Measurements from ENCODE around the gene IGF2R. TPM values are rescaled to one million over a fixed set of nuclear protein-coding genes. Genes with fewer than 3 reads are reported as not detected.

IGF2R gene
- total RNA-seq, 2 experiments from 2014 or later = 19.3 to 37.6 TPM

DNA sequence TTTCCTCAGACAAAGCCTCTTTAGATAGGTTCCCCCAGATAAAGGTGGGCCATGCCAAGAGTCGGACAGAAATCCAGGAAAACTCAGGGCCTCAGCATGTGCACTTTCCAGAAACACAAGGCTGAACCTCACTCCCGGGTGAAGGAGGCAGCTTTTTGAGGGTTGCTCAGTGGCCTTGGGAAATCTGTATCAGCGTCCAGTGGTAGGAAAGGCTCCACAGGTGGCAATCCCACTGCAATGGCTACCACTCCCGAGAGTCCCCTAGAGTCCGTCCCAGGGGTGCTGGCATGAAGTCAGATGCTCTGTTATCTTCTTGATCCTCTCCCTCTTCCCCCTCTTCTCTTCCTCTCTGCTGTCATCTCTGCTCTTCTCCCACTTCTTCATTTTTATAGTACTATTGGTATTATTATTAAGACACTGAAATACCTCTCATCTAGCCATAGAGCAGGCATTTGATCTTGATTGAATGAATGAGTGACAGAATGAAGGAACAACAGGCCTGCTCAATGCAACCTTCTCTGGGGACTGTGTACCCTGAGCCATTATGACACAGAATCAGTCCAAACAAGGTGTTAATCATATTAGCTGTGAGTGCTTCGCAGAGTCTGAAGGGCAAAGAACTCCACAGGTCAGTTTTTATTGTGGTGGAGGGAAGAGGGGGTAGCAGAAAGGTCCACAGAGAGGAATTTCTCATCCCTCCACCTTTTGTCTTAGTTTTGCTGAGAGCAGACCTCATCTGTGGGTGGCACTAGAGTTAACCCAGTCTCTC lies 166.1 kb downstream of the IGF2R start:
- no peak for TF ChIP-seq EZH2phosphoT487 (IDR thresholded peaks at IDR 0.05; ENCODE audit: borderline replicate concordance, low read depth, low read length)
- TF ChIP-seq, protein P1, sequence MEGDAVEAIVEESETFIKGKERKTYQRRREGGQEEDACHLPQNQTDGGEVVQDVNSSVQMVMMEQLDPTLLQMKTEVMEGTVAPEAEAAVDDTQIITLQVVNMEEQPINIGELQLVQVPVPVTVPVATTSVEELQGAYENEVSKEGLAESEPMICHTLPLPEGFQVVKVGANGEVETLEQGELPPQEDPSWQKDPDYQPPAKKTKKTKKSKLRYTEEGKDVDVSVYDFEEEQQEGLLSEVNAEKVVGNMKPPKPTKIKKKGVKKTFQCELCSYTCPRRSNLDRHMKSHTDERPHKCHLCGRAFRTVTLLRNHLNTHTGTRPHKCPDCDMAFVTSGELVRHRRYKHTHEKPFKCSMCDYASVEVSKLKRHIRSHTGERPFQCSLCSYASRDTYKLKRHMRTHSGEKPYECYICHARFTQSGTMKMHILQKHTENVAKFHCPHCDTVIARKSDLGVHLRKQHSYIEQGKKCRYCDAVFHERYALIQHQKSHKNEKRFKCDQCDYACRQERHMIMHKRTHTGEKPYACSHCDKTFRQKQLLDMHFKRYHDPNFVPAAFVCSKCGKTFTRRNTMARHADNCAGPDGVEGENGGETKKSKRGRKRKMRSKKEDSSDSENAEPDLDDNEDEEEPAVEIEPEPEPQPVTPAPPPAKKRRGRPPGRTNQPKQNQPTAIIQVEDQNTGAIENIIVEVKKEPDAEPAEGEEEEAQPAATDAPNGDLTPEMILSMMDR (conservative IDR thresholded peaks at IDR 0.05; ENCODE audit: low read length) = no peak
- ChIA-PET POLR2A (no interaction called here), CTCF (ENCODE audit: unreplicated experiment) (no interaction called here)
- H3K4me3 ChIP-seq (ENCODE audit: low read depth, low read length, poor library complexity, severe bottlenecking) = no peak overlapping the region
- no peaks in the 10 kb centered on the region for H3K79me2 ChIP-seq (ENCODE audit: insufficient read depth, low read depth, low read length)
- intact Hi-C loops (cut with micrococcal nuclease; ENCODE audit: unreplicated experiment) = loop anchor here (5.0 kb wide), 1 partner anchor 397 kb away; no protein-coding TSS in a partner anchor
- H3K36me3 ChIP-seq (ENCODE audit: insufficient read depth, low read length) = no peaks in the 10 kb centered on the region
- H3K27ac ChIP-seq (ENCODE audit: low read depth, low read length, poor library complexity, severe bottlenecking) = no peak overlapping the region
- H3K4me1 ChIP-seq (ENCODE audit: insufficient read depth, low read length, poor library complexity, severe bottlenecking) = no peaks in the 10 kb centered on the region
- H3K9me2 ChIP-seq (ENCODE audit: insufficient read depth, low read length) = no peaks in the 10 kb centered on the region
- no peak for DNase-seq (ENCODE audit: low spot score)
- H3K9me3 ChIP-seq (ENCODE audit: low read length) = no peaks in the 10 kb centered on the region
- no peak overlapping the region for H2AFZ ChIP-seq (ENCODE audit: low read length)
- H4K20me1 ChIP-seq (ENCODE audit: insufficient read depth, low read length) = no peaks in the 10 kb centered on the region
- no TSS peak for BruUV-seq (replicated peaks)
- no peak overlapping the region for H3K4me2 ChIP-seq (ENCODE audit: low read length)

DNA sequence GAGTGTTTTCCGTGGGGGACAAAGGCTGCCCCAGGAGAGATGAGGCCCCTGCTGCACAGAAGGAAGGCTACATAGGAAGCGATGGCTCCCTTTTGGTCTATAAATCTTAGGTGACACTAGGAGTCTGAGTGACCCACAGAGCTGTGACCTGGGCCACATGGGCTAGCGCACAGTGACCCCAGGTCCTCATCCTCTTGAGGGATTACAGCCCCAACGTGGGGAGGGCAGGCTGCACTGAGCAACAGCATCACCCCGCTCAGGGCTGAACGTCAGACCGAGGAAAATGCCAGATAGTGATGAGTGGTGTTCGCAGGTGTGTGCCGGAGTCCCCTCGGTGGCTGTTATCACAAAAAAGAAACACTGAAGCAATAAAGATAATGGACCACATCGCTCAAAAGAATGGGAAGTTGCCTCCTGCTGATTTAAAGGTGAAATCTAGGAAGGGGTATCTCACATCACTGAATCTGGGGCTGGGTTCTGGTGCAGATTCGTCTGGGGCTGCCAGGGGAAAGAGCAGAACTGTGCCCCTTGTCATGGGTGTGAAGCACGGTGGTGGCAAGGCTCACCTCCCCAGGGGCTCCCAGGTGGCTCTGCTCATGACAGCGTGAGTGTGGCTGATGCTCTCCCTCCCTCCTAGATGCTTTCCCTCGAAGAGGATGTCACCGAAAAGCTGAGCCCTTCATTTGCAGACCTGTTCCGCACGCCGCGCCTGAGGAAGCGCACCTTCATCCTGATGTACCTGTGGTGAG lies 167.2 kb downstream of the IGF2R start:
- POLR2A ChIA-PET = no interaction called here
- BruUV-seq (replicated peaks) = no TSS peak

More for the DNA sequence above, 167.2 kb downstream of the IGF2R start:
- no peak overlapping the region for H3K4me2 ChIP-seq (ENCODE audit: low read length)
- no peaks in the 10 kb centered on the region for H3K79me2 ChIP-seq (ENCODE audit: insufficient read depth, low read depth, low read length)
- no peaks in the 10 kb centered on the region for H3K9me3 ChIP-seq (ENCODE audit: low read length)
- CTCF ChIA-PET (ENCODE audit: unreplicated experiment) = no interaction called here
- intact Hi-C loops (cut with micrococcal nuclease; ENCODE audit: unreplicated experiment) = loop anchor here (5.0 kb wide), 1 partner anchor 396 kb away; no protein-coding TSS in a partner anchor
- H3K27ac ChIP-seq (ENCODE audit: low read depth, low read length, poor library complexity, severe bottlenecking) = no peak overlapping the region
- no peaks in the 10 kb centered on the region for H4K20me1 ChIP-seq (ENCODE audit: insufficient read depth, low read length)
- H3K4me3 ChIP-seq (ENCODE audit: low read depth, low read length, poor library complexity, severe bottlenecking) = no peak overlapping the region
- no peaks in the 10 kb centered on the region for H3K36me3 ChIP-seq (ENCODE audit: insufficient read depth, low read length)
- H2AFZ ChIP-seq (ENCODE audit: low read length) = no peak overlapping the region
- TF ChIP-seq, protein P1 (conservative IDR thresholded peaks at IDR 0.05; ENCODE audit: low read length) = no peak
- no peak for TF ChIP-seq EZH2phosphoT487 (IDR thresholded peaks at IDR 0.05; ENCODE audit: borderline replicate concordance, low read depth, low read length)
- H3K4me1 ChIP-seq (ENCODE audit: insufficient read depth, low read length, poor library complexity, severe bottlenecking) = no peaks in the 10 kb centered on the region
- H3K9me2 ChIP-seq (ENCODE audit: insufficient read depth, low read length) = no peaks in the 10 kb centered on the region
- DNase-seq (ENCODE audit: low spot score) = no peak
